ENCODE measurements around the gene C12orf56. TPM values are rescaled to one million over a fixed set of nuclear protein-coding genes. Genes with fewer than 3 reads are reported as not detected.

The C12orf56 gene
- total and polyA plus RNA-seq, 8 donors = 1.5 to 1.7 (median 1.5) TPM; not detected in 5

DNA sequence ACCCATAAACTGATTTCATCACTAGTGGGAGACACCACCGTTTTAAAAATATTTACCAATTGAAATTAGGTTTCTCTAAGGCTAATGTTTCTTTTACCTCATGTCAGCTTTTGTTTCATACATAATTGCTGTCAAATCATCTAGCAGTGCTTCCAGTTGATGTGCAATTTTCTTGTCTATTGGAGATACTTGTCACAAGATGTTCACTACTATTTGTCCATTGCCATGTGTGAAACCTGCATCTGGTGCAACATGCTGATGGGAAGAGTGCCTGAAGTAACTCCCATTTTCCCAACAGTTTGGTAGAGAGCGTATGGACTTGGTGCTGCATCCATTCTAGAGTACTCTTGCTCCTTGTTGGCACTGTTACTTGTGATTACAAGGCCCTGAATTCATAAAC, 23.3 kb upstream of the C12orf56 start:
- Histone ChIP-seq H3K4me3 (no peak overlapping the region), H3K27ac (no peak overlapping the region), H3K36me3 (peaks cover 47 to 91% (median 89%) of the 10 kb centered on the region in 4 donors), H3K27me3 (no peaks in the 10 kb centered on the region), H3K9me3 (no peaks in the 10 kb centered on the region), H3K4me1 (peaks cover 0 to under 1% (median 0%) of the 10 kb centered on the region in 4 donors)
- TF ChIP-seq POLR2A (IDR thresholded peaks at IDR 0.05) (no peak), CTCF (IDR thresholded peaks at IDR 0.05) (no peak), POLR2AphosphoS5 (IDR thresholded peaks at IDR 0.05) (no peak), EP300 (IDR thresholded peaks at IDR 0.05) (no peak)
- WGBS, 5 donors = 79 to 91% (median 84%) methylated on average over 2 of the region's 2 CpGs
- no peak for DNase-seq
- intact Hi-C loops (cut with DNase I; ENCODE audit: low total_unique reads) = no loop called here

GRCh38 chr12:64412459-64412858, 21.9 kb upstream of the C12orf56 start:
- intact Hi-C loops (cut with DNase I; ENCODE audit: low total_unique reads) = no loop called here

DNA sequence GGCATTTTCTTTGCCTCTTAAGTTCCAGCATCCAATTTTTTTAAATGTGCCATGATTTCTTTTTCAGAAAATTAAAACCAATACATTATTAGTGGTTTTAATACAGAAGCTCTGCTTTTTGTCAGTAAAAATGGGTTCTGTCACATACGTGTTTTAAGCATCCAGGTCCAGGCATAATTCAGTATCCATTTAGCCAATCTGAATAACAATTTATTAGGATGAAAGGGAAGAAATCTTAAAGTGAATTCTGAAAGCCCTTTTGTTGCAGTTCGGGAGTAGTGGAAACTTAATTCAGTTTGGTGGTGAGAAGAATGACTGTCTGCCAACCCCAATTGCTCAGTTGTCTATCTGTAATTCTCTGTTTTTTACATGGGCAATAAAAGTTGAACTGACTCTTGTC, 20.9 kb upstream of the C12orf56 start:
- Histone ChIP-seq H3K9me3 (no peaks in the 10 kb centered on the region), H3K4me1 (peaks cover 0 to 23% (median 8%) of the 10 kb centered on the region in 4 donors), H3K36me3 (peaks cover 29 to 67% (median 64%) of the 10 kb centered on the region in 4 donors), H3K27ac (no peak overlapping the region), H3K27me3 (no peaks in the 10 kb centered on the region), H3K4me3 (no peak overlapping the region)
- no peak for DNase-seq
- intact Hi-C loops (cut with DNase I; ENCODE audit: low total_unique reads) = no loop called here
- WGBS, 5 donors = 91 to 98% (median 94%) methylated on average over 2 of the region's 2 CpGs
- TF ChIP-seq POLR2AphosphoS5 (IDR thresholded peaks at IDR 0.05) = no peak
- no peak for TF ChIP-seq EP300 (IDR thresholded peaks at IDR 0.05)
- TF ChIP-seq POLR2A (IDR thresholded peaks at IDR 0.05) = no peak
- TF ChIP-seq CTCF (IDR thresholded peaks at IDR 0.05) = no peak

More at GRCh38 chr12:64412459-64412858, 21.9 kb upstream of the C12orf56 start:
- Histone ChIP-seq H3K4me1 (peaks cover 0 to 15% (median 3%) of the 10 kb centered on the region in 4 donors), H3K4me3 (no peak overlapping the region), H3K27ac (no peak overlapping the region), H3K27me3 (no peaks in the 10 kb centered on the region), H3K36me3 (peaks cover 39 to 77% (median 75%) of the 10 kb centered on the region in 4 donors), H3K9me3 (no peaks in the 10 kb centered on the region)
- TF ChIP-seq POLR2A (IDR thresholded peaks at IDR 0.05) (no peak), POLR2AphosphoS5 (IDR thresholded peaks at IDR 0.05) (no peak), EP300 (IDR thresholded peaks at IDR 0.05) (no peak), CTCF (IDR thresholded peaks at IDR 0.05) (no peak)
- no peak for DNase-seq
- 92 to 100% (median 96%) methylated on average over 2 of the region's 2 CpGs for WGBS, 5 donors

- WGBS, 5 donors = 78 to 86% (median 83%) methylated on average over 9 of the region's 9 CpGs
- TF ChIP-seq POLR2AphosphoS5 (IDR thresholded peaks at IDR 0.05) (no peak), EP300 (IDR thresholded peaks at IDR 0.05) (no peak), POLR2A (IDR thresholded peaks at IDR 0.05) (no peak), CTCF (IDR thresholded peaks at IDR 0.05) (no peak)
- intact Hi-C loops (cut with DNase I; ENCODE audit: low total_unique reads) = no loop called here
- H3K36me3 ChIP-seq = peaks cover 12 to 28% (median 26%) of the 10 kb centered on the region in 4 donors
- H3K4me3 ChIP-seq = no peak overlapping the region
- H3K27me3 ChIP-seq = no peaks in the 10 kb centered on the region
- H3K9me3 ChIP-seq = no peaks in the 10 kb centered on the region
- peaks cover 13 to 44% (median 29%) of the 10 kb centered on the region in 4 donors for H3K4me1 ChIP-seq
- no peak for DNase-seq
- H3K27ac ChIP-seq = no peak overlapping the region
These were observed 17.0 kb upstream of the C12orf56 start for GRCh38 chr12:64407342-64408223.

Measured in stomach (tissue), 9 donors.